SK-N-SH (cell line): ENCODE measurements around the gene RGS9. TPM values are rescaled to one million over a fixed set of nuclear protein-coding genes. Genes with fewer than 3 reads are reported as not detected.

Experiments used
- CTCF ChIP-seq: fragments of 200-600 bp; sonication (generic); IDR thresholded peaks from 2 replicates; pipeline ENCODE4 v1.6.1; 2017; ENCODE audit warnings: antibody characterized with exemption, mild to moderate bottlenecking, moderate library complexity
- ELF1 ChIP-seq: IDR thresholded peaks from 2 replicates; pipeline ENCODE4 v1.4.0; 2012
- EP300 ChIP-seq, 2 experiments: IDR thresholded peaks; 2 replicates each; pipeline versions ENCODE4 v1.4.0 to v1.6.1; 2012; ENCODE audit warnings: borderline replicate concordance in 1 of 2, low read depth in 1 of 2, low read length in 1 of 2
- FOXJ3 ChIP-seq: sonication (generic); formaldehyde crosslinking; IDR thresholded peaks from 2 replicates; pipeline ENCODE4 v1.5.1; 2020; ENCODE audit warnings: mild to moderate bottlenecking, missing genetic modification reagents
- GATA2 ChIP-seq: sonication (generic); formaldehyde crosslinking; IDR thresholded peaks from 2 replicates; pipeline ENCODE4 v1.5.0; 2020; ENCODE audit warnings: mild to moderate bottlenecking, missing genetic modification reagents
- IRF3 ChIP-seq: fragments of 150-350 bp; IDR thresholded peaks from 2 replicates; pipeline ENCODE4 v1.6.1; 2016; ENCODE audit warnings: mild to moderate bottlenecking, low read depth, low read length
- MEF2A ChIP-seq: IDR thresholded peaks from 2 replicates; pipeline ENCODE4 v1.4.0; 2012; ENCODE audit warnings: low read depth, borderline replicate concordance
- MXI1 ChIP-seq: IDR thresholded peaks from 2 replicates; pipeline ENCODE4 v1.6.1; 2012; ENCODE audit warnings: mild to moderate bottlenecking, low read depth, low read length, improper control_type of control experiment
- NFIC ChIP-seq: IDR thresholded peaks from 2 replicates; pipeline ENCODE4 v1.4.0; 2012; ENCODE audit warnings: borderline replicate concordance
- NRF1 ChIP-seq: IDR thresholded peaks from 2 replicates; pipeline ENCODE4 v1.6.1; 2012; ENCODE audit warnings: low read depth, mild to moderate bottlenecking, low read length
- RAD21 ChIP-seq: IDR thresholded peaks from 2 replicates; pipeline ENCODE4 v1.6.1; 2012; ENCODE audit warnings: mild to moderate bottlenecking, low read length
- RCOR1 ChIP-seq: fragments of 150-350 bp; IDR thresholded peaks from 2 replicates; pipeline ENCODE4 v1.6.1; 2017; ENCODE audit warnings: antibody characterized with exemption, low read length
- RFX5 ChIP-seq: IDR thresholded peaks from 2 replicates; pipeline ENCODE4 v1.6.1; 2012; ENCODE audit warnings: mild to moderate bottlenecking, improper control_type of control experiment, low read length
- SMC3 ChIP-seq: IDR thresholded peaks from 2 replicates; pipeline ENCODE4 v1.6.1; 2012; ENCODE audit warnings: low read depth, low read length, improper control_type of control experiment
- TEAD4 ChIP-seq: IDR thresholded peaks from 2 replicates; pipeline ENCODE4 v1.4.0; 2012; ENCODE audit warnings: mild to moderate bottlenecking, borderline replicate concordance; ENCODE audit not compliant: insufficient read depth
- YY1 ChIP-seq: IDR thresholded peaks from 2 replicates; pipeline ENCODE4 v1.4.0; 2012; ENCODE audit warnings: low read depth, mild to moderate bottlenecking
- ZBTB33 ChIP-seq: IDR thresholded peaks from 2 replicates; pipeline ENCODE4 v1.4.0; 2012; ENCODE audit warnings: low read depth, borderline replicate concordance
- polyA plus RNA-seq, 3 experiments: library from polyadenylated mRNA; depleted of rRNA; stranded (reverse); fragments of >200 nt; gene quantifications; 2 replicates each; pipeline ENCODE4 v1.2.3, GENCODE V29; 2012
- TF ChIP-seq, protein P1 (sequence below): IDR thresholded peaks from 2 replicates; pipeline ENCODE4 v1.4.0; 2012; ENCODE audit warnings: low read depth, borderline replicate concordance
- TF ChIP-seq, protein P2 (sequence below): IDR thresholded peaks from 2 replicates; pipeline ENCODE4; 2012
- TF ChIP-seq, protein P3 (sequence below): IDR thresholded peaks from 2 replicates; pipeline ENCODE4 v1.6.1; 2012; ENCODE audit warnings: mild to moderate bottlenecking, low read depth, low read length, moderate library complexity

Gene RGS9
- polyA plus RNA-seq, 1 of the 3 experiments (the other 2 are of a cell fraction): 1.4 TPM

DNA sequence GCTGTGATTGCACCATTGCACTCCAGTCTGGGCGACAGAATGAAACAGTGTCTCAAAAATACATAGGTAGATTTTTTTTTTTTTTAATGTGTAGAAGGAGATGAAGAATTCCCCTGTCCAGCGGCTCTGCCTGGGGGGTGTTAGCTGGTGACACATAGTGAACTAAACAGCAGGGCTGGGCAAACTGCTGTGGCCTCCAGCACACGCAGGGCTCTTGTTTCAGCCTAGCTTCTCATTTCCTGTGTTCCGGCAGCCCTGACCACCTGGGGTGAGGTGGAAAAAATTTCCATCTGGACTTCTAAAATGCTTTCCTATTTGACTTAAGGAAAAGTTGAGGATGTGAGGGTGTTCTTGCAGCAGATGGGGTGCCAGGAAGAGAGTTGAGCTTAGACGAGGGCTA is 33.3 kb upstream of the RGS9 start (continued):
- TF ChIP-seq ZBTB33 (no peak), FOXJ3 (CRISPR knock-in tag) (no peak), CTCF (no peak), GATA2 (CRISPR knock-in tag) (no peak), ELF1 (no peak), MXI1 (no peak), IRF3 (no peak), YY1 (no peak), SMC3 (no peak), RCOR1 (no peak), NRF1 (no peak), NFIC (peak; percentile 30), TEAD4 (no peak), RAD21 (no peak), EP300 (IDR thresholded peaks at IDR 0.05; ENCODE audit: borderline replicate concordance in 1 of 2, low read depth in 1 of 2, low read length in 1 of 2) (no peak), MEF2A (no peak), RFX5 (no peak)
- TF ChIP-seq, protein P1, sequence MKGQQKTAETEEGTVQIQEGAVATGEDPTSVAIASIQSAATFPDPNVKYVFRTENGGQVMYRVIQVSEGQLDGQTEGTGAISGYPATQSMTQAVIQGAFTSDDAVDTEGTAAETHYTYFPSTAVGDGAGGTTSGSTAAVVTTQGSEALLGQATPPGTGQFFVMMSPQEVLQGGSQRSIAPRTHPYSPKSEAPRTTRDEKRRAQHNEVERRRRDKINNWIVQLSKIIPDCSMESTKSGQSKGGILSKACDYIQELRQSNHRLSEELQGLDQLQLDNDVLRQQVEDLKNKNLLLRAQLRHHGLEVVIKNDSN: no peak
- TF ChIP-seq, protein P2, sequence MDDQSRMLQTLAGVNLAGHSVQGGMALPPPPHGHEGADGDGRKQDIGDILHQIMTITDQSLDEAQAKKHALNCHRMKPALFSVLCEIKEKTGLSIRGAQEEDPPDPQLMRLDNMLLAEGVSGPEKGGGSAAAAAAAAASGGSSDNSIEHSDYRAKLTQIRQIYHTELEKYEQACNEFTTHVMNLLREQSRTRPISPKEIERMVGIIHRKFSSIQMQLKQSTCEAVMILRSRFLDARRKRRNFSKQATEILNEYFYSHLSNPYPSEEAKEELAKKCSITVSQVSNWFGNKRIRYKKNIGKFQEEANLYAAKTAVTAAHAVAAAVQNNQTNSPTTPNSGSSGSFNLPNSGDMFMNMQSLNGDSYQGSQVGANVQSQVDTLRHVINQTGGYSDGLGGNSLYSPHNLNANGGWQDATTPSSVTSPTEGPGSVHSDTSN: no peak
- TF ChIP-seq, protein P3, sequence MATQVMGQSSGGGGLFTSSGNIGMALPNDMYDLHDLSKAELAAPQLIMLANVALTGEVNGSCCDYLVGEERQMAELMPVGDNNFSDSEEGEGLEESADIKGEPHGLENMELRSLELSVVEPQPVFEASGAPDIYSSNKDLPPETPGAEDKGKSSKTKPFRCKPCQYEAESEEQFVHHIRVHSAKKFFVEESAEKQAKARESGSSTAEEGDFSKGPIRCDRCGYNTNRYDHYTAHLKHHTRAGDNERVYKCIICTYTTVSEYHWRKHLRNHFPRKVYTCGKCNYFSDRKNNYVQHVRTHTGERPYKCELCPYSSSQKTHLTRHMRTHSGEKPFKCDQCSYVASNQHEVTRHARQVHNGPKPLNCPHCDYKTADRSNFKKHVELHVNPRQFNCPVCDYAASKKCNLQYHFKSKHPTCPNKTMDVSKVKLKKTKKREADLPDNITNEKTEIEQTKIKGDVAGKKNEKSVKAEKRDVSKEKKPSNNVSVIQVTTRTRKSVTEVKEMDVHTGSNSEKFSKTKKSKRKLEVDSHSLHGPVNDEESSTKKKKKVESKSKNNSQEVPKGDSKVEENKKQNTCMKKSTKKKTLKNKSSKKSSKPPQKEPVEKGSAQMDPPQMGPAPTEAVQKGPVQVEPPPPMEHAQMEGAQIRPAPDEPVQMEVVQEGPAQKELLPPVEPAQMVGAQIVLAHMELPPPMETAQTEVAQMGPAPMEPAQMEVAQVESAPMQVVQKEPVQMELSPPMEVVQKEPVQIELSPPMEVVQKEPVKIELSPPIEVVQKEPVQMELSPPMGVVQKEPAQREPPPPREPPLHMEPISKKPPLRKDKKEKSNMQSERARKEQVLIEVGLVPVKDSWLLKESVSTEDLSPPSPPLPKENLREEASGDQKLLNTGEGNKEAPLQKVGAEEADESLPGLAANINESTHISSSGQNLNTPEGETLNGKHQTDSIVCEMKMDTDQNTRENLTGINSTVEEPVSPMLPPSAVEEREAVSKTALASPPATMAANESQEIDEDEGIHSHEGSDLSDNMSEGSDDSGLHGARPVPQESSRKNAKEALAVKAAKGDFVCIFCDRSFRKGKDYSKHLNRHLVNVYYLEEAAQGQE: no peak
